Globus pallidus (tissue), 1 donor: ENCODE measurements around the gene RPA3.

Source experiments
- DNase-seq: peaks from one replicate; pipeline ENCODE4 v3.0.0-alpha.2; 2015; ENCODE audit warnings: low spot score

RPA3 gene

GRCh38 chr7:7718492-7718891 lies at the start of gene RPA3:
TSS of gene RPA3 (minus strand) at chr7:7718607. CDS start at chr7:7640418, 78,189 bp downstream.
- no peak for DNase-seq

- no peak for DNase-seq
These were observed 48.3 kb upstream of the RPA3 start for GRCh38 chr7:7766671-7767070.

- DNase-seq, result no peak
These were observed 47.0 kb upstream of the RPA3 start for GRCh38 chr7:7765422-7765821.

GRCh38 chr7:7764520-7765396 lies 46.4 kb upstream of the RPA3 start:
- DNase-seq, result no peak

- peak; percentile 21 for DNase-seq
These were observed 43.8 kb upstream of the RPA3 start for GRCh38 chr7:7761974-7762779.

GRCh38 chr7:7761340-7761973 lies 43.0 kb upstream of the RPA3 start:
- DNase-seq, result peak; percentile 49

- no peak for DNase-seq
These were observed 39.2 kb upstream of the RPA3 start for GRCh38 chr7:7757576-7757975.

- DNase-seq, result no peak
These were observed 38.2 kb upstream of the RPA3 start for GRCh38 chr7:7756577-7756976.

- no peak for DNase-seq
These were observed 33.1 kb upstream of the RPA3 start for GRCh38 chr7:7751243-7752092.

GRCh38 chr7:7750571-7751242 lies 32.3 kb upstream of the RPA3 start:
- no peak for DNase-seq

GRCh38 chr7:7746458-7746857 lies 28.1 kb upstream of the RPA3 start:
- no peak for DNase-seq

GRCh38 chr7:7745966-7746365 lies 27.6 kb upstream of the RPA3 start:
- no peak for DNase-seq

- no peak for DNase-seq
These were observed 26.9 kb upstream of the RPA3 start for GRCh38 chr7:7745258-7745657.

- DNase-seq, result no peak
These were observed 23.8 kb upstream of the RPA3 start for GRCh38 chr7:7742223-7742622.

GRCh38 chr7:7740037-7740355 lies 21.6 kb upstream of the RPA3 start:
- no peak for DNase-seq

GRCh38 chr7:7739204-7740036 lies 21.0 kb upstream of the RPA3 start:
- no peak for DNase-seq

- no peak for DNase-seq
These were observed 20.2 kb upstream of the RPA3 start for GRCh38 chr7:7738622-7739021.

GRCh38 chr7:7738177-7738576 lies 19.8 kb upstream of the RPA3 start:
- no peak for DNase-seq

- no peak for DNase-seq
These were observed 19.3 kb upstream of the RPA3 start for GRCh38 chr7:7737674-7738073.

GRCh38 chr7:7736671-7737070 lies 18.3 kb upstream of the RPA3 start:
- DNase-seq, result no peak
